ENCODE results near the gene CRYM. TPM values are rescaled to one million over a fixed set of nuclear protein-coding genes. Genes with fewer than 3 reads are reported as not detected.
"Not testable (repeated sequence)": the region's sequence is repeated elsewhere in the genome, so short reads cannot be mapped to it uniquely, and the experiment has no call there.

CRYM gene
- 0.73 TPM in 1 of 2 replicates, not detected in the other for total RNA-seq
- polyA plus RNA-seq (2012), result 0.81 TPM

DNA sequence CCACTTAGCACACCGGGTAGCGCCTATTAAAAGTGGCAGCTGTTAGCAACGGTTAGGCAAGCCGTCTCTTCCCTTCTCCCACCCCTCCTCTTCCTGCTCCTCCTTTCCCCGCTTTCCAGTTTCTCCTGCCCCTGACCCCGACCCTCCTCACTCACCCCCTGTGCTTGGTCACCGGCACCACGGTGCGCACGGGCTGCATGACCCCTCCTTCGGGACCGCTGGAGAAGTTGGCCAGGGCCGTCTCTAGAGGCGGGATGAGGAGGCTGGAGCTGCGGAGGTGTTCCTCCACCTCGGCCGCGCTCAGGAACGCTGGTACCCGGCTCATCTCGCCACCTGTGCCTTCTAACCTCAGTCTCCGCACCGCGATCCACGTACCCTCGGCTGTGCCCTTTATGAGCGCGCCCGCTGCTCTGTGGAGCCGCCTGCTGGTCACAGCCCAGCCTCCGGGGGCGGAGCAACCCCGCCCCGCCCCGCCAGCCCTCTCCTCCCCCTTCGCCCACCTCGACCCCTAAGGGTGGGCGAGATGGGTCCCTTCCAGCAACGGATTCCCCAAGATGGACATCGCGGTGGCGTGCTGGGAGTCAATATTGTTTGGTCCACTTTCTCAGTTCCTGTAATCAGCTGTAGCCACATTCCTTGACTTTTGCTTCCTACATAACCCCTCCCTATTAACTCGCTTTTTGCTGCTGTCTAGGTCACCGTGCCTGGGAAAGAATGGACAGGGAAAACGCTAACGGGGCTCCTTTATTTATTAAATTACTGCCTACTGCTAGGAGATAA is at the start of gene CRYM:
Gene CRYM, minus strand, starts transcription at position 364 of the 780 bp plus-strand sequence. Its CDS starts 39 bp downstream, at position 325.
- peak; percentile 46 for DNase-seq (ENCODE audit: low read depth)

DNA sequence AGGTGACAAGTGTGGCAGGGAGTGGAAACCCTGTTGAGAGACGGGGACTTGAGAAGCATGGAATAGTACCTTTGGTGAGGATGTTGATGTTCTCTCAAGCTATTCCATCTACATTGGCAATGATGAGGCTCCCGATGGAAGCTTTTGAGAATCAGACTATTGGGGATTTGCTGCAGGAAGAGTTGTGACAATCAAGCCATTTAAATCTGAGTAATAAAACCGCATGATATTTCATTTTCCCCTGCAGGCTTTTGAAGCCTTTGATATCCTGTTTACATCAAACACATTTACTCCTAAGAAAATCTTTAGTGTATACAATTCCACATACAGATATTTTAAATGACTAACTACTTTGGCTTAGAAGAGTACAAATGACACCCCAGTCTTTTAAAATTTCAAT is 49.0 kb upstream of the CRYM start:
- DNase-seq (ENCODE audit: low read depth), result no peak

GRCh38 chr16:21326459-21326858 is 48.4 kb upstream of the CRYM start:
- no peak for DNase-seq (ENCODE audit: low read depth)

DNA sequence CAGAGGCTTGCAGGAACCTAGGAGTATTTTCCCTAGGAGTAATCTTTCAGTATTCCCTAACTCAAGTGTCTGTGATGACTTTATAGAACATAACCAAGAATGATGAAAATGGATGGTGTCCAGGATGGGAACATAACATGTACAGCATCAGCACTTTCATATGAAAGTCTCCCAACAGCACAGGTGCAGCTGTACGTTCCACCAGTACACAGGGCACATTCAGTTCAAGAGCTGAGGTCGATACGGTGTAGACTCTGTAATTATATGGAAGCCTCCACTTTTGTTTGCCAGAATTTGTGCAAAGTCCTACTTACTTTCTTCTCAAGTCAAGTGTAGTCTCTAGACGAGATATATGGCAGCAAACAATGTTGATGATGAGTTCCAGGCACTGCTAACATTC is 46.2 kb upstream of the CRYM start:
- no peak for DNase-seq (ENCODE audit: low read depth)

DNA sequence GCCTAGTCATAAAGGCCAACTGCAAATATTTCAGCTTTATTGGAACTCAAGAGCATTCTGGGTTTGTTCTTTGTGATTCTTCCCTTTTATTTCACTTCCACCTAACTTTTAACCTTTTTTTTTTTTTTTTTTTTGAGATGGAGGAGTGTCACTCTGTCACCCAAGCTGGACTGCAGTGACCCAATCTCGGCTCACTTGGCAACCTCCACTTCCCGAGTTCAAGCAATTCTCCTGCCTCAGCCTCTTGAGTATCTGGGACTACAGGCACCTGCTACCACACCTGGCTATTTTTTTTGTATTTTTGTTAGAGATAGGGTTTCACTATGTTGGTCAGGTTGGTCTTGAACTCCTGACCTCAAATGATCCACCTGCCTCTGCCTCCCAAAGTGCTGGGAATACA is 44.2 kb upstream of the CRYM start:
- not testable (repeated sequence) for DNase-seq (ENCODE audit: low read depth)

- DNase-seq (ENCODE audit: low read depth), result no peak
Observed at GRCh38 chr16:21321736-21322135, 43.6 kb upstream of the CRYM start.

GRCh38 chr16:21314339-21314738 is 36.2 kb upstream of the CRYM start:
- DNase-seq (ENCODE audit: low read depth), result no peak

DNA sequence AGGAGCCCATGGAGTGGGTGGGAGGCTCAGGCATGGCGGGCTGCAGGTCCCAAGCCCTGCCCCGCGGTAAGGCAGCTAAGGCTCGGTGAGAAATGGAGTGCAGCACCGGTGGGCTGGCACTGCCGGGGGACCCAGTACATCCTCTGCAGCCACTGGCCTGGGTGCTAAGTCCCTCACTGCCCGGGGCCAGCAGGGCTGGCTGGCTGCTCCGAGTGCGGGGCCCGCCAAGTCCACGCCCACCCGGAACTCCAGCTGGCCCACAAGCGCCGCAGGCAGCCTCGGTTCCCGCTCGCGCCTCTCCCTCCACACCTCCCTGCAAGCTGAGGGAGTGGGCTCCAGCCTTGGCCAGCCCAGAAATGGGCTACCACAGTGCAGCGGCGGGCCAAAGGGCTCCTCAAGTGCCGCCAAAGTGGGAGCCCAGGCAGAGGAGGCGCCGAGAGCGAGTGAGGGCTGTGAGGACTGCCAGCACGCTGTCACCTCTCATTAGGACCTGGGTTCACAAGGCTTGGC is 34.8 kb upstream of the CRYM start:
- not testable (repeated sequence) for DNase-seq (ENCODE audit: low read depth)

DNA sequence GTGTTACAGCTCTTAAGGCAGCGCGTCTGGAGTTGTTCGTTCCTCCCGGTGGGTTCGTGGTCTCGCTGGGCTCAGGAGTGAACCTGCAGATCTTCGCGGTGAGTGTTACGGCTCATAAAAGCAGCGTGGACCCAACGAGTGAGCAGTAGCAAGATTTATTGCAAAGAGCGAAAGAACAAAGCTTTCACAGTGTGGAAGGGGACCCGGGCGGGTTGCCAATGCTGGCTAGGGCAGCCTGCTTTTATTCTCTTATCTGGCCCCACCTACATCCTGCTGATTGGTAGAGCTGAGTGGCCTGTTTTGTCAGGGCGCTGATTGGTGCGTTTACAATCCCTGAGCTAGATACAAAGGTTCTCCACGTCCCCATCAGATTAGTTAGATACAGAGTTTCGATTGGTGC is 34.0 kb upstream of the CRYM start:
- not testable (repeated sequence) for DNase-seq (ENCODE audit: low read depth)

DNA sequence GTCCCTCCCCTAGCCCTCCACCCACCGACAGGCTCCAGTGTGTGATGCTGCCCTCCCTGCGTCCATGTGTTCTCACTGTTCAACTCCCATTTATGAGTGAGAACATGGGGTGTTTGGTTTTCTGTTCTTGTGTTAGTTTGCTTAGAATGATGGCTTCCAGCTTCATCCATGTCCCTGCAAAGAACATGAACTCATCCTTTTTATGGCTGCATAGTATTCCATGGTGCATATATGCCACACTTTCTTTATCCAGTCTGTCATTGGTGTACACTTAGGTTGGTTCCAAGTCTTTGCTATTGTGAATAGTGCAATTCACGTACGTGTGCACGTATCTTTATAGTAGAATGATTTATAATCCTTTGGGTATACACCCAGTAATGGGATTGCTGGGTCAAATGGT is 28.6 kb upstream of the CRYM start:
- DNase-seq (ENCODE audit: low read depth), result not testable (repeated sequence)

DNA sequence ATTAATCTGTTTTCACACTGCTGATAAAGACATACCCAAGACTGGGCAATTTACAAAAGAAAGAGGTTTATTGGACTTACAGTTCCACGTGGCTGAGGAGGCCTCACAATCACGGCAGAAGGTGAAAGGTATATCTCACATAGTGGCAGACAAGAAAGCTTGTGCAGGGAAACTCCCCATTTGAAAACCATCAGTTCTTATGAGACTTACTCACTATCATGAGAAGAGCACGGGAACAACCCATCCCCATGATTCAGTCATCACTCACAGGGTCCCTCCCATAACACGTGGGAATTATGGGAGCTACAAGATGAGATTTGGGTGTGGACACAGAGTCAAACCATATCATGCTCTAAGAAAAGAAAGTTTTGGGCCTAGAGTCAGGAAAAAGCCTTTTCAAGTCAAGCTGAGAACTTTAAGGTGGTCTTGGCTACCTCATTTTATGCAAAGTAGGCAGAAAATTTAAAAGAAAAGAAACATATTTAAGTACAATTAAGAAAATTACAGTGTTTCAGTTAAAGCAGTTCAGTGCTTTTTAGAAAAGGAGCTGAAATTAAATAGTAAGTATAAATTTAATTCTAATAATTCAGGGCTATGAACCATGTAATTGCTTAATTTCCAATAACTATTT is 24.9 kb upstream of the CRYM start:
- DNase-seq (ENCODE audit: low read depth), result peak; percentile 67

DNA sequence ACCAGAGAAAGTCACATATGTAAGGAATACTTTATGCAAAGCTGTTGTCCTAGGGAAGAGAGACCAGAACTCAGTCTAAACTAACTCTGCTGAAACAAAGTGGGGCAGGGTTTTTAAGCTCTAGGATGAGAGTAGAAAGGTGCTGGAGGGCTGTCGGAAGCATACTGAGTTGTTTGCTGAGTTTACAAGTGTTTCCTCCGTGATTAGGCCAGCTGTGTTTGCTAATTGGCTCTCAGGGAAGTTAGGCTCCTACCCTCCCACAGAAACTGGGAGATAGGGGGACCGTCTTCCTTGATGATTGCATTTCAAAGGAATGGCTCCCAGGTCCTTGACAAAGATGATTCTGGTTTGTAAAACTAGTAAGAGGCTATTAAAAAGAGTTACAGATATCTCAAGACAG is 24.4 kb upstream of the CRYM start:
- peak; percentile 16 for DNase-seq (ENCODE audit: low read depth)

GRCh38 chr16:21301895-21302291 is 23.8 kb upstream of the CRYM start:
- no peak for DNase-seq (ENCODE audit: low read depth)

DNA sequence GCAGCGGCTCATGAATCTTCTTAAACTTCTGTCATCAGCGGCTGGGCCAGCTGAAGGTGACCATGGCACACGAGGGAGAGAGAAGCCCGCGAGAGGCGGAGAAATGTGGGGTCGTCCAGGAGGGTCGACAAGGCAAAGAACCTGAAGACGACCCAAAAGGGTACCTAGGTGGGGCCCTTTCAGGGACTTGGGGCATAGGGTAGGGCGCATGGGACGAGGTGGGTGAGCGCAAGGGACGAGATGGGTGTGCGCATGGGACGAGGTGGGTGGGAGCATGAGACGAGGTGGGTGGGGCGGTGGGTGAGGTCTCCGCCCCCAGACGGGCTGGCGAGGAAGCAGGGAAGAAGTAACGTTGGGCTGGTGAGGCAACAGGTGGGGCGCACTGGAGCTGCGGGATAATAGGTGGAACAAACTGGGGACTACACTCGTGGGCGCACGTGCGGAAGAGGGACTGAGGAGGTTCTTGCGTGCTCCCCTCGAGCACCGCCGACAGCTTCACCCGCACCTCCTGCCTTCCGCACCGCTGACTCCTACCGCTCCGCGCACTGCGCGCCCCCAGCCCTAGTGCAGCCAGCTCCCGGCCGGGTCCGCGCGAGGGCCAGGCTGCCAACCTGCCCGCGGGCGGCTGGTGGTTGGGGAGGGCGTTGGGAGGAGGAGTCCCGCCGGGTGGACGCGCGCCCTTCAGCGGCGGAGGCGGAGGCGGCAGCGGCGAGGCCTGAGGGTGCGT is 23.2 kb upstream of the CRYM start:
- peak; percentile 77 for DNase-seq (ENCODE audit: low read depth)

DNA sequence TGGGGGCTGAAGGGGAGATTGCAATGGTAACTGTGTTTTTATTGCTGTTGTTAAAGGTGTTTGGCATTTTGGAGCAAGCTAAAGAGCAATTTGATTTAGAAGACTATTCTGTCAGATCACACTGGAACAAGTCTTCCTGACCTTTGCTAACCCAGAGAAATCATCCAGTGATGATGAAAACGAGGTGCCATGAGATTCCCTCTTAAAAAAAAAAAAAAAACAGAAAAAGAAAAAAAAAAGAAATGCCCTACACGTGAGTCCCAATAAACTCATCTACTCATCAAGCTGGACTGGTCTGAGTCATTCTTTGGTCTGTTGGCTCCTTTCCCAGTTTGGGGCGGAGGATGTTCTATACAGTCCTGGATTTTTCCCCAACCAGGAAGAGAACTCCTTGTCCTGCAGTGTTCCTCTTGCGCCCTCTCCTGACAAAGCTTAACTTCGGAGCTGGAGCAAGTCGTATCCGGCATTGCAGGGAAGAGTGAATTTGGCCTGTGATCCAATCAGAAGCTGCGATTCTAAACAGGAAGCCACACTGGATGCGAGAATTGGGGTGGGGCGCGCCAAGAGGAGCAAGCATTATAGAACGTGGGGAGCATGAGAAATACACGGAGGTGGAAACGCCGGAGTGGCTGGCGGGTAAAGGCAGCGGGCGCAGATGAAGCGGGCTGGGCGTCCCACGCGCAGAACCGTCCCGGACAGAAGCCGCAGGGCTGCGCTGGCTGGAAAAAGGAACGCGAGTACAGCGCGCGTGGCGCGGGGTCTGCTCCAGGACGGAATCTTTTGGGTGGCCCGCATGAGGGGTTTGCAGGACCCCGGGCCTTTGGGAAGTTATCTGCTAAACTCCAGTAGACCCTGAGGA is 22.4 kb upstream of the CRYM start:
- peak; percentile 99 for DNase-seq (ENCODE audit: low read depth)

- not testable (repeated sequence) for DNase-seq (ENCODE audit: low read depth)
Observed at GRCh38 chr16:21289789-21290188, 11.7 kb upstream of the CRYM start.

DNA sequence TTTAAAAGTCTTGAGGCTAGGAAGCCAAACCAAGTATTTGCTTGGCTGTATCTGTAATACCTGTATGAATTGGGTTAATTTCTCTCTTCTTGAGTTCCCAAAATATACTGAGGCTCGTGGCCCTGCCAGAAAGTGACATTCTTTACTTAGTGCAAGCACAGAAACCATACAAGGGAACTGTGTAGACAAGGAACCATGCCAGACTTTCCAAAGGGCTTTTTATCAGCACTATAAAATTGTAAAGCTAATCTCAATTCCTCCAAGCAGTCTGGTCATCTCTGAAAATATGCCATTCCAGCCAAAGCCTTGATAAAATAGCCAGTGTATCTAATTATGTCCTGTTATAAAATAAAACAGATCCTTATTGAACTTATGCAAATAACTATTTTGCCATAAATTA is 7.2 kb upstream of the CRYM start:
- DNase-seq (ENCODE audit: low read depth), result no peak

GRCh38 chr16:21284414-21284813 is 6.3 kb upstream of the CRYM start:
- DNase-seq (ENCODE audit: low read depth), result no peak

DNA sequence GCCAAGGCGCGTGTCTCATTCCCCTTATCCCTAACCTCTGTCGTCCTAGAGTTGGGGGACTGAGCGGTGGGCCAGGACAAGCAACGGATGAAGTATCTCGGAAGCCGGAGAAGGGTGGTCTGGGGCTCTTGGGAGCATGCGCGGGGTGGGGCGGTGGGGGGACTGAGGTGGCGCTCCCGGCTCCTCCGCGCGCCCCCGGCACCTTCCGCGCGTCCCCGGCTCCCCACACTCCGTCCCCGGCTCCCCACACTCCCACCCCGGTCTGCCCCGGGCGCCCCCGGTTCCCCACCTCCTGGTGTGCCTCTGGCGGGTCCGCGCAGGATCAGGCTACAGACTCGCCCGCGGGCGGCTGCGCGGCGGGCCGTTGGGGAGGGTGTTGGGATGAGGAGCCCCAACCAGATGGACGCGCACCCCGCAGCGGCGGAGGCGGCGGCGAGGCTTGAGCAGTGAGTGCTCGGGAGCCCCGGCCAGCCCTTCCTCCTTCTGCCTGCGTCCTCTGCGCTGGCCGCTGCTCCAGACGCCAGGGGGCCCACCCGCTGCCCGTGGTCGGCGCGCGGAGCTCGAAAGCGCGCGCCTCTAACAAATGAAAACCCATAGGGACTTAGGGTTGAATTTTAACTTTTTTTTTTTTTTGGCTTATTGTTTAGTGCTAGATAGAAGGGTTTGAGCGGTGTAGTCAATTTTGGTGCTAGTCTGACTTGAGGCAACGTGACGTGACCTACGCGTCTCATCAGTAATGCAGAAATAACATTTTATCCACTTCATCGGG is 5.6 kb upstream of the CRYM start:
- DNase-seq (ENCODE audit: low read depth), result peak; percentile 34
